Hepatocyte (in vitro differentiated cells): ENCODE measurements around the gene CNTNAP2. TPM values are rescaled to one million over a fixed set of nuclear protein-coding genes. Genes with fewer than 3 reads are reported as not detected.

Experiments used
- DNase-seq: peaks from one replicate; pipeline ENCODE4 v3.0.0-alpha.2; 2016; ENCODE audit warnings: low spot score
- H2AFZ ChIP-seq: fragments of 200-600 bp; sonication (generic); 2 replicates; pipeline ENCODE4 v1.6.0; 2016; ENCODE audit warnings: antibody characterized with exemption, mild to moderate bottlenecking
- H3K27ac ChIP-seq: fragments of 200-600 bp; sonication (generic); 2 replicates; pipeline ENCODE4 v1.5.1; 2016; ENCODE audit warnings: mild to moderate bottlenecking
- H3K27me3 ChIP-seq: fragments of 200-600 bp; sonication (generic); 2 replicates; pipeline ENCODE4 v1.6.1; 2016
- H3K36me3 ChIP-seq: fragments of 200-600 bp; sonication (generic); replicated peaks from 2 replicates; pipeline ENCODE4 v1.5.1; 2016; ENCODE audit warnings: low read depth; ENCODE audit not compliant: insufficient read depth
- H3K4me1 ChIP-seq: fragments of 200-600 bp; sonication (generic); 2 replicates; pipeline ENCODE4 v1.5.1; 2016; ENCODE audit warnings: mild to moderate bottlenecking, moderate library complexity; ENCODE audit not compliant: insufficient read depth
- H3K4me2 ChIP-seq: fragments of 200-600 bp; sonication (generic); 2 replicates; pipeline ENCODE4 v1.6.0; 2016
- H3K4me3 ChIP-seq: fragments of 200-600 bp; sonication (generic); 2 replicates; pipeline ENCODE4 v1.5.1; 2016; ENCODE audit warnings: mild to moderate bottlenecking
- H3K79me2 ChIP-seq: fragments of 200-600 bp; sonication (generic); 2 replicates; pipeline ENCODE4 v1.6.0; 2017; ENCODE audit warnings: mild to moderate bottlenecking
- H3K9me2 ChIP-seq: fragments of 200-600 bp; sonication (generic); replicated peaks from 2 replicates; pipeline ENCODE4 v1.6.0; 2017; ENCODE audit warnings: mild to moderate bottlenecking; ENCODE audit not compliant: insufficient read depth
- H3K9me3 ChIP-seq: fragments of 200-600 bp; sonication (generic); 2 replicates; pipeline ENCODE4 v1.5.1; 2016; ENCODE audit warnings: low read depth, mild to moderate bottlenecking
- H4K20me1 ChIP-seq: fragments of 200-600 bp; sonication (generic); 2 replicates; pipeline ENCODE4 v1.6.0; 2016; ENCODE audit warnings: mild to moderate bottlenecking; ENCODE audit not compliant: insufficient read depth, poor library complexity, severe bottlenecking
- CTCF ChIP-seq: fragments of 200-600 bp; sonication (generic); IDR thresholded peaks from 2 replicates; pipeline ENCODE4 v1.5.1; 2016; ENCODE audit warnings: antibody characterized with exemption, mild to moderate bottlenecking; ENCODE audit not compliant: poor library complexity
- EZH2 ChIP-seq: fragments of 200-600 bp; sonication (generic); IDR thresholded peaks from 2 replicates; pipeline ENCODE4 v1.6.1; 2016; ENCODE audit warnings: antibody characterized with exemption, mild to moderate bottlenecking, borderline replicate concordance
- EZH2phosphoT487 ChIP-seq: fragments of 200-600 bp; sonication (generic); IDR thresholded peaks from one replicate; pipeline ENCODE4 v1.6.1; 2018; ENCODE audit warnings: antibody characterized with exemption, mild to moderate bottlenecking, low read depth, moderate library complexity; ENCODE audit not compliant: unreplicated experiment, severe bottlenecking
- WGBS: methylation state at CpG from one replicate; pipeline ENCODE4 v1.1.6; 2016; ENCODE audit warnings: low lambda C conversion rate; ENCODE audit errors: missing lambda C conversion rate; 5-methylcytosine and 5-hydroxymethylcytosine counted together
- polyA plus RNA-seq: library from polyadenylated mRNA; unstranded; fragments of >200 nt; fragmentation: Nextera tagmentation; extraction: Ambion mirVana; gene quantifications from 2 replicates; pipeline ENCODE4 v1.2.1, GENCODE V29; 2016
- total RNA-seq: library from RNA; depleted of rRNA; stranded (reverse); fragments of >200 nt; gene quantifications from 2 replicates; pipeline ENCODE4 v1.2.3, GENCODE V29; 2014

The CNTNAP2 gene
- total and polyA plus RNA-seq, 2 experiments from 2014 or later = 7.5 to 14.7 TPM

- no peak overlapping the region for H3K4me2 ChIP-seq
- TF ChIP-seq EZH2phosphoT487 = no peak
- no peak for TF ChIP-seq EZH2
- no peak for TF ChIP-seq CTCF
- no peak overlapping the region for H3K4me3 ChIP-seq
- 55% methylated on average over 5 of the region's 5 CpGs for WGBS
- no peaks in the 10 kb centered on the region for H3K27me3 ChIP-seq
- peak; percentile 26 for DNase-seq
- no peaks in the 10 kb centered on the region for H3K9me3 ChIP-seq
- H3K9me2 ChIP-seq = no peaks in the 10 kb centered on the region
- H3K36me3 ChIP-seq = no peaks in the 10 kb centered on the region
- peaks cover 11% of the 10 kb centered on the region for H3K4me1 ChIP-seq
- no peak overlapping the region for H3K27ac ChIP-seq
- no peaks in the 10 kb centered on the region for H4K20me1 ChIP-seq
- no peaks in the 10 kb centered on the region for H3K79me2 ChIP-seq
- no peak overlapping the region for H2AFZ ChIP-seq
Observed at GRCh38 chr7:148115308-148115707, 1998.7 kb downstream of the CNTNAP2 start.

GRCh38 chr7:148116195-148116594 lies 1999.6 kb downstream of the CNTNAP2 start:
- Histone ChIP-seq H3K4me2 (no peak overlapping the region), H3K9me2 (no peaks in the 10 kb centered on the region), H4K20me1 (no peaks in the 10 kb centered on the region), H3K4me1 (peaks cover 11% of the 10 kb centered on the region), H3K27me3 (no peaks in the 10 kb centered on the region), H3K79me2 (no peaks in the 10 kb centered on the region), H3K27ac (no peak overlapping the region), H3K9me3 (no peaks in the 10 kb centered on the region), H3K4me3 (no peak overlapping the region), H2AFZ (no peak overlapping the region), H3K36me3 (no peaks in the 10 kb centered on the region)
- TF ChIP-seq CTCF (no peak), EZH2phosphoT487 (no peak), EZH2 (no peak)
- no peak for DNase-seq
- 47% methylated on average over 5 of the region's 5 CpGs for WGBS

- H3K27me3 ChIP-seq = no peaks in the 10 kb centered on the region
- DNase-seq = no peak
- H3K79me2 ChIP-seq = no peaks in the 10 kb centered on the region
- WGBS = 60% methylated on average over 4 of the region's 4 CpGs
- no peak overlapping the region for H3K4me2 ChIP-seq
- H3K36me3 ChIP-seq = no peaks in the 10 kb centered on the region
- H4K20me1 ChIP-seq = no peaks in the 10 kb centered on the region
- TF ChIP-seq EZH2phosphoT487 (no peak), EZH2 (no peak), CTCF (no peak)
- H3K4me1 ChIP-seq = peaks cover 11% of the 10 kb centered on the region
- no peak overlapping the region for H3K4me3 ChIP-seq
- no peak overlapping the region for H2AFZ ChIP-seq
- no peaks in the 10 kb centered on the region for H3K9me3 ChIP-seq
- no peaks in the 10 kb centered on the region for H3K9me2 ChIP-seq
- H3K27ac ChIP-seq = no peak overlapping the region
Observed at GRCh38 chr7:148116829-148117403, 2000.3 kb downstream of the CNTNAP2 start.
